ENCODE measurements around the gene RSPH6A. TPM values are rescaled to one million over a fixed set of nuclear protein-coding genes. Genes with fewer than 3 reads are reported as not detected.

Gene RSPH6A
- total RNA-seq, 1 experiment from 2014 or later: 0.39 TPM

- TF ChIP-seq CDX4 (CRISPR knock-in tag; IDR thresholded peaks at IDR 0.05; ENCODE audit: borderline replicate concordance) (no peak), NFATC4 (CRISPR knock-in tag; IDR thresholded peaks at IDR 0.05) (no peak)
Measured at GRCh38 chr19:45834970-45835369, 19.9 kb upstream of the RSPH6A start (continued).

DNA sequence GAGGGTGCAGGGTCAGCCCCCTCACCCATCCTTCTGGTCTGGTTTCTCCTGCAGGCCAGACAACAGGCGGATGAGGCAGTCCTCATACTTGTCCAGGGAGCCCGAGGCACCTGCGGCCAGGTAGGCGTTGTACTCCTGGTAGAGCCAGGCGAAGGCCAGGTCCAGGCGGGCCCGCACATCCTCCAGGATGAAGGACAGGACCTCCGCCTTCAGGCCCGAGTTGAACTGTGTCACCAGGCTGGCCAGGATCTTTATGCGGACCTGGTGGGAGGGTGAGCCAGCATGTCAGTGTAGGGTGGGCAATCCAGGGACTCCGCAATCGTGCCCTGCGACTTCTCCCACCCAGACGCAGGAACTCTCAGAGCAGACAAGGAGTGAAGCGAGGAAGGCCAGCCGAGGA, 13.8 kb upstream of the RSPH6A start:
- CTCF ChIA-PET: interaction anchor here (2.0 to 5.2 kb wide), 2 partner anchors 12 to 30 kb away, joined by 7 to 45 read pairs; partner anchors contain the start of gene RSPH6A
- H3K9me3 Mint-ChIP-seq: no peaks in the 10 kb centered on the region

GRCh38 chr19:45828523-45828922, 13.4 kb upstream of the RSPH6A start:
- peaks cover 76% of the 10 kb centered on the region for H3K36me3 Mint-ChIP-seq
- DNase-seq (ENCODE audit: low spot score) (no peak), ATAC-seq (no peak)
- TF ChIP-seq CREB1 (CRISPR knock-in tag; IDR thresholded peaks at IDR 0.05) (no peak), ZNF396 (CRISPR knock-in tag; IDR thresholded peaks at IDR 0.05; ENCODE audit: borderline replicate concordance) (no peak), ZMAT4 (CRISPR knock-in tag; IDR thresholded peaks at IDR 0.05) (no peak), TEAD4 (CRISPR knock-in tag; IDR thresholded peaks at IDR 0.05) (no peak), ZNF263 (CRISPR knock-in tag; IDR thresholded peaks at IDR 0.05; ENCODE audit: low read depth) (no peak), OVOL2 (CRISPR knock-in tag; IDR thresholded peaks at IDR 0.05; ENCODE audit: borderline replicate concordance) (no peak), ATF1 (CRISPR knock-in tag; IDR thresholded peaks at IDR 0.05) (no peak), USF1 (CRISPR knock-in tag; IDR thresholded peaks at IDR 0.05) (no peak), NR1H2 (CRISPR knock-in tag; IDR thresholded peaks at IDR 0.05) (no peak), IRF1 (CRISPR knock-in tag; IDR thresholded peaks at IDR 0.05) (no peak), FOXJ3 (CRISPR knock-in tag; IDR thresholded peaks at IDR 0.05; ENCODE audit: borderline replicate concordance) (no peak)
- TF ChIP-seq, protein P1, sequence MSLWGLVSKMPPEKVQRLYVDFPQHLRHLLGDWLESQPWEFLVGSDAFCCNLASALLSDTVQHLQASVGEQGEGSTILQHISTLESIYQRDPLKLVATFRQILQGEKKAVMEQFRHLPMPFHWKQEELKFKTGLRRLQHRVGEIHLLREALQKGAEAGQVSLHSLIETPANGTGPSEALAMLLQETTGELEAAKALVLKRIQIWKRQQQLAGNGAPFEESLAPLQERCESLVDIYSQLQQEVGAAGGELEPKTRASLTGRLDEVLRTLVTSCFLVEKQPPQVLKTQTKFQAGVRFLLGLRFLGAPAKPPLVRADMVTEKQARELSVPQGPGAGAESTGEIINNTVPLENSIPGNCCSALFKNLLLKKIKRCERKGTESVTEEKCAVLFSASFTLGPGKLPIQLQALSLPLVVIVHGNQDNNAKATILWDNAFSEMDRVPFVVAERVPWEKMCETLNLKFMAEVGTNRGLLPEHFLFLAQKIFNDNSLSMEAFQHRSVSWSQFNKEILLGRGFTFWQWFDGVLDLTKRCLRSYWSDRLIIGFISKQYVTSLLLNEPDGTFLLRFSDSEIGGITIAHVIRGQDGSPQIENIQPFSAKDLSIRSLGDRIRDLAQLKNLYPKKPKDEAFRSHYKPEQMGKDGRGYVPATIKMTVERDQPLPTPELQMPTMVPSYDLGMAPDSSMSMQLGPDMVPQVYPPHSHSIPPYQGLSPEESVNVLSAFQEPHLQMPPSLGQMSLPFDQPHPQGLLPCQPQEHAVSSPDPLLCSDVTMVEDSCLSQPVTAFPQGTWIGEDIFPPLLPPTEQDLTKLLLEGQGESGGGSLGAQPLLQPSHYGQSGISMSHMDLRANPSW (CRISPR knock-in tag; conservative IDR thresholded peaks at IDR 0.05; ENCODE audit: low read depth): no peak
- no peaks in the 10 kb centered on the region for H3K27me3 Mint-ChIP-seq (ENCODE audit: low read depth)
- ChIA-PET CTCF (interaction anchor here (5.2 kb wide), 1 partner anchor 12 kb away, joined by 45 read pairs; the partner anchor contains the start of gene RSPH6A), POLR2A (no interaction called here)
- H3K4me3 Mint-ChIP-seq: no peak overlapping the region
- no peaks in the 10 kb centered on the region for H3K9me3 Mint-ChIP-seq
- H3K4me1 Mint-ChIP-seq: no peaks in the 10 kb centered on the region
- H3K27ac Mint-ChIP-seq: no peak overlapping the region

More for the DNA sequence above, 13.8 kb upstream of the RSPH6A start:
- DNase-seq (ENCODE audit: low spot score) (no peak), ATAC-seq (no peak)
- Mint-ChIP-seq H3K27me3 (ENCODE audit: low read depth) (no peaks in the 10 kb centered on the region), H3K36me3 (peaks cover 76% of the 10 kb centered on the region), H3K27ac (no peak overlapping the region), H3K4me3 (no peak overlapping the region), H3K4me1 (no peaks in the 10 kb centered on the region)
- TF ChIP-seq, protein P2, sequence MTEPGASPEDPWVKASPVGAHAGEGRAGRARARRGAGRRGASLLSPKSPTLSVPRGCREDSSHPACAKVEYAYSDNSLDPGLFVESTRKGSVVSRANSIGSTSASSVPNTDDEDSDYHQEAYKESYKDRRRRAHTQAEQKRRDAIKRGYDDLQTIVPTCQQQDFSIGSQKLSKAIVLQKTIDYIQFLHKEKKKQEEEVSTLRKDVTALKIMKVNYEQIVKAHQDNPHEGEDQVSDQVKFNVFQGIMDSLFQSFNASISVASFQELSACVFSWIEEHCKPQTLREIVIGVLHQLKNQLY (CRISPR knock-in tag; IDR thresholded peaks at IDR 0.05): no peak
- TF ChIP-seq PREB (CRISPR knock-in tag; IDR thresholded peaks at IDR 0.05; ENCODE audit: borderline replicate concordance): no peak
- no peak for TF ChIP-seq TEAD1 (CRISPR knock-in tag; IDR thresholded peaks at IDR 0.05)
- POLR2A ChIA-PET: no interaction called here

Measured in WTC11 (cell line).